ENCODE measurements around the gene FAM78A. TPM values are rescaled to one million over a fixed set of nuclear protein-coding genes. Genes with fewer than 3 reads are reported as not detected.
"Not testable (repeated sequence)": the region's sequence is repeated elsewhere in the genome, so short reads cannot be mapped to it uniquely, and the experiment has no call there.

The FAM78A gene
- total RNA-seq, 1 experiment from 2014 or later, result 7.4 TPM

- in situ Hi-C loops (cut with HindIII; ENCODE audit: low sequenced_read_pairs), result no loop called here
- no peak for DNase-seq (ENCODE audit: low spot score)
Measured at GRCh38 chr9:131271506-131271931, 4.8 kb downstream of the FAM78A start.

GRCh38 chr9:131271016-131271273, 5.4 kb downstream of the FAM78A start:
- DNase-seq (ENCODE audit: low spot score); in situ Hi-C loops (cut with HindIII; ENCODE audit: low sequenced_read_pairs): not testable (repeated sequence)

- in situ Hi-C loops (cut with HindIII; ENCODE audit: low sequenced_read_pairs), result no loop called here
- DNase-seq (ENCODE audit: low spot score), result no peak
Measured at GRCh38 chr9:131270171-131271015, 5.9 kb downstream of the FAM78A start.

GRCh38 chr9:131266266-131267229, 9.8 kb downstream of the FAM78A start:
- in situ Hi-C loops (cut with HindIII; ENCODE audit: low sequenced_read_pairs), result no loop called here

GRCh38 chr9:131264231-131264630, 12.1 kb downstream of the FAM78A start:
- in situ Hi-C loops (cut with HindIII; ENCODE audit: low sequenced_read_pairs), result no loop called here
- no peak for DNase-seq (ENCODE audit: low spot score)

More at GRCh38 chr9:131266266-131267229, 9.8 kb downstream of the FAM78A start:
- DNase-seq (ENCODE audit: low spot score), result no peak

- in situ Hi-C loops (cut with HindIII; ENCODE audit: low sequenced_read_pairs), result no loop called here
- no peak for DNase-seq (ENCODE audit: low spot score)
Measured at GRCh38 chr9:131263701-131264100, 12.6 kb downstream of the FAM78A start.

GRCh38 chr9:131263033-131263343, 13.3 kb downstream of the FAM78A start:
- in situ Hi-C loops (cut with HindIII; ENCODE audit: low sequenced_read_pairs); DNase-seq (ENCODE audit: low spot score): not testable (repeated sequence)

- DNase-seq (ENCODE audit: low spot score), result no peak
- in situ Hi-C loops (cut with HindIII; ENCODE audit: low sequenced_read_pairs), result no loop called here
Measured at GRCh38 chr9:131262327-131263032, 13.8 kb downstream of the FAM78A start.

- no peak for DNase-seq (ENCODE audit: low spot score)
- in situ Hi-C loops (cut with HindIII; ENCODE audit: low sequenced_read_pairs), result no loop called here
Measured at GRCh38 chr9:131260751-131261452, 15.4 kb downstream of the FAM78A start.

- DNase-seq (ENCODE audit: low spot score), result no peak
- in situ Hi-C loops (cut with HindIII; ENCODE audit: low sequenced_read_pairs), result no loop called here
Measured at GRCh38 chr9:131259916-131260597, 16.3 kb downstream of the FAM78A start.

- in situ Hi-C loops (cut with HindIII; ENCODE audit: low sequenced_read_pairs), result no loop called here
- no peak for DNase-seq (ENCODE audit: low spot score)
Measured at GRCh38 chr9:131259432-131259898, 16.8 kb downstream of the FAM78A start.

- in situ Hi-C loops (cut with HindIII; ENCODE audit: low sequenced_read_pairs), result no loop called here
- no peak for DNase-seq (ENCODE audit: low spot score)
Measured at GRCh38 chr9:131258698-131259431, 17.4 kb downstream of the FAM78A start.

GRCh38 chr9:131258186-131258585, 18.1 kb downstream of the FAM78A start:
- in situ Hi-C loops (cut with HindIII; ENCODE audit: low sequenced_read_pairs), result no loop called here
- DNase-seq (ENCODE audit: low spot score), result no peak

- DNase-seq (ENCODE audit: low spot score), result no peak
- in situ Hi-C loops (cut with HindIII; ENCODE audit: low sequenced_read_pairs), result no loop called here
Measured at GRCh38 chr9:131257266-131258025, 18.9 kb downstream of the FAM78A start.

GRCh38 chr9:131255676-131256197, 20.6 kb downstream of the FAM78A start:
- in situ Hi-C loops (cut with HindIII; ENCODE audit: low sequenced_read_pairs), result no loop called here
- no peak for DNase-seq (ENCODE audit: low spot score)

GRCh38 chr9:131254626-131255025, 21.7 kb downstream of the FAM78A start:
- in situ Hi-C loops (cut with HindIII; ENCODE audit: low sequenced_read_pairs), result no loop called here

GRCh38 chr9:131253891-131254491, 22.3 kb downstream of the FAM78A start:
- in situ Hi-C loops (cut with HindIII; ENCODE audit: low sequenced_read_pairs), result no loop called here
- DNase-seq (ENCODE audit: low spot score), result no peak

More at GRCh38 chr9:131254626-131255025, 21.7 kb downstream of the FAM78A start:
- no peak for DNase-seq (ENCODE audit: low spot score)
